Esophagus squamous epithelium (tissue), 5 donors: ENCODE results near the gene FAIM. TPM values are rescaled to one million over a fixed set of nuclear protein-coding genes. Genes with fewer than 3 reads are reported as not detected.
"Not testable (repeated sequence)": the region's sequence is repeated elsewhere in the genome, so short reads cannot be mapped to it uniquely, and the experiment has no call there.

Experiments
- DNase-seq: peaks from one replicate; lab custom pipeline; 2025; lab: John Stamatoyannopoulos, UW
- H3K27ac ChIP-seq, 4 donors: fragments of 200-600 bp; sonication (generic); one replicate each; pipeline ENCODE4 v1.5.1; 2016 to 2019; ENCODE audit warnings: mild to moderate bottlenecking in 1 of 4
- H3K27me3 ChIP-seq, 4 donors: fragments of 200-600 bp; sonication (generic); 1 replicate in 3 of 4; 2 replicates in 1 of 4; pipeline versions ENCODE4 v1.5.1 to v1.6.0; 2017 to 2021; ENCODE audit warnings: antibody characterized with exemption in 1 of 4
- H3K36me3 ChIP-seq, 3 donors: fragments of 200-600 bp; sonication (generic); one replicate each; pipeline ENCODE4 v1.5.1; 2016 to 2019
- H3K4me1 ChIP-seq, 3 donors: fragments of 200-600 bp; sonication (generic); one replicate each; pipeline ENCODE4 v1.5.1; 2017 to 2019
- H3K4me3 ChIP-seq, 4 donors: fragments of 200-600 bp; sonication (generic); 1 replicate in 3 of 4; 2 replicates in 1 of 4; pipeline ENCODE4 v1.5.1; 2016 to 2019; ENCODE audit warnings: mild to moderate bottlenecking in 2 of 4, moderate library complexity in 1 of 4
- H3K9me3 ChIP-seq, 3 donors: fragments of 200-600 bp; sonication (generic); one replicate each; pipeline ENCODE4 v1.5.1; 2016 to 2019
- POLR2A ChIP-seq, 4 donors: fragments of 450-650 bp; IDR thresholded peaks; one replicate each; pipeline ENCODE4 v1.6.1; 2017; ENCODE audit warnings: antibody characterized with exemption in 4 of 4, mild to moderate bottlenecking in 4 of 4, moderate library complexity in 3 of 4
- WGBS, 2 donors: methylation state at CpG; one replicate each; pipeline ENCODE4 v1.1.5; 2018; 5-methylcytosine and 5-hydroxymethylcytosine counted together
- intact Hi-C: fragments of 100-400 bp; cut with DNase I; formaldehyde crosslinking; loops from one replicate; pipeline ENCODE4 v1.15.0; 2022
- total RNA-seq, 4 donors: library from RNA; depleted of rRNA; stranded (reverse); fragments of >200 nt; gene quantifications; one replicate each; pipeline ENCODE4 v1.1.0, GENCODE V29; 2016
- TF ChIP-seq, protein P1 (sequence below), 6 experiments: fragments of 450-650 bp in 4 of 6; fragments of 200-600 bp in 2 of 6; sonication (generic) in 2 of 6; IDR thresholded peaks; one replicate each; pipeline ENCODE4 v1.5.1; 2016 to 2019; ENCODE audit warnings: antibody characterized with exemption in 6 of 6, mild to moderate bottlenecking in 4 of 6, moderate library complexity in 4 of 6
- donor health status: DM: yes; HTN: yes; CAD: no.

Gene FAIM, protein sequence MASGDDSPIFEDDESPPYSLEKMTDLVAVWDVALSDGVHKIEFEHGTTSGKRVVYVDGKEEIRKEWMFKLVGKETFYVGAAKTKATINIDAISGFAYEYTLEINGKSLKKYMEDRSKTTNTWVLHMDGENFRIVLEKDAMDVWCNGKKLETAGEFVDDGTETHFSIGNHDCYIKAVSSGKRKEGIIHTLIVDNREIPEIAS
- total RNA-seq = 10 to 100 TPM in 2 of 4 donors, 1 to 10 TPM in 2; 8.0 to 16.0 (median 11.1) TPM

GRCh38 chr3:138608322-138609135 lies at the start of gene FAIM:
Gene FAIM, plus strand, starts transcription at chr3:138608771. Its CDS starts 10,956 bp downstream, at chr3:138619727.
- peak; percentile 6 for DNase-seq
- 9 to 10% methylated on average over 4 to 16 of the region's 68 CpGs for WGBS, 2 donors
- no peak for TF ChIP-seq POLR2A (IDR thresholded peaks at IDR 0.05)
- Histone ChIP-seq H3K4me1 (peaks cover 5 to 22% (median 9%) of the 10 kb centered on the region in 3 donors), H3K27ac (peak within 1 kb of the TSS; percentile 89 to 98 (median 96)), H3K4me3 (peak within 1 kb of the TSS; percentile 71 to 90 (median 88)), H3K27me3 (no peaks in the 10 kb centered on the region), H3K36me3 (no peaks in the 10 kb centered on the region), H3K9me3 (no peaks in the 10 kb centered on the region)
- intact Hi-C loops = loop anchor here (5.0 kb wide), 1 partner anchor 309 kb away; no protein-coding TSS in a partner anchor

DNA sequence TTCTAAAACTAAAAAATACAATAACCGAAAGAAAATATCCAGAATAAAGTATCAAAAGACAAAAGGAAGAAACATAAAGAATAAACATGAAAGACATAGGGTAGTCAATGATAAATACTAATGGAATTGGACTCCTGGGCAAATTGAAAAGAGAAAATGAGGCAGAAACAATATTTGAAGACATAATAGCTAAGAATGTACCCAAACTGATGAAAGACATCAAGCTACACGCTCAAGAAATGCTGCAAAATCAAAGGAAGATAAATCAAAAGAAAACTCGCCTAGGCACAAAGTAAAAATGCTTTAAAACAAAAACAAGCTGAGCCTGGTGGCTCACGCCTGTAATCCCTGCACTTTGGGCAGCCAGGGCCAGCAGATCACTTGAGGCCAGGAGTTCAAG lies 49.4 kb upstream of the FAIM start:
- no peaks in the 10 kb centered on the region for H3K27me3 ChIP-seq
- 71 to 76% methylated on average over 4 of the region's 4 CpGs for WGBS, 2 donors
- no peak for DNase-seq
- no peak overlapping the region for H3K4me3 ChIP-seq
- intact Hi-C loops = no loop called here
- no peaks in the 10 kb centered on the region for H3K4me1 ChIP-seq
- TF ChIP-seq, protein P1, sequence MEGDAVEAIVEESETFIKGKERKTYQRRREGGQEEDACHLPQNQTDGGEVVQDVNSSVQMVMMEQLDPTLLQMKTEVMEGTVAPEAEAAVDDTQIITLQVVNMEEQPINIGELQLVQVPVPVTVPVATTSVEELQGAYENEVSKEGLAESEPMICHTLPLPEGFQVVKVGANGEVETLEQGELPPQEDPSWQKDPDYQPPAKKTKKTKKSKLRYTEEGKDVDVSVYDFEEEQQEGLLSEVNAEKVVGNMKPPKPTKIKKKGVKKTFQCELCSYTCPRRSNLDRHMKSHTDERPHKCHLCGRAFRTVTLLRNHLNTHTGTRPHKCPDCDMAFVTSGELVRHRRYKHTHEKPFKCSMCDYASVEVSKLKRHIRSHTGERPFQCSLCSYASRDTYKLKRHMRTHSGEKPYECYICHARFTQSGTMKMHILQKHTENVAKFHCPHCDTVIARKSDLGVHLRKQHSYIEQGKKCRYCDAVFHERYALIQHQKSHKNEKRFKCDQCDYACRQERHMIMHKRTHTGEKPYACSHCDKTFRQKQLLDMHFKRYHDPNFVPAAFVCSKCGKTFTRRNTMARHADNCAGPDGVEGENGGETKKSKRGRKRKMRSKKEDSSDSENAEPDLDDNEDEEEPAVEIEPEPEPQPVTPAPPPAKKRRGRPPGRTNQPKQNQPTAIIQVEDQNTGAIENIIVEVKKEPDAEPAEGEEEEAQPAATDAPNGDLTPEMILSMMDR (IDR thresholded peaks at IDR 0.05) = no peak
- TF ChIP-seq POLR2A (IDR thresholded peaks at IDR 0.05) = no peak
- no peak overlapping the region for H3K27ac ChIP-seq
- H3K36me3 ChIP-seq = peaks cover 0 to 67% (median 6%) of the 10 kb centered on the region in 3 donors
- H3K9me3 ChIP-seq = peaks cover 0 to 47% (median 0%) of the 10 kb centered on the region in 3 donors

DNA sequence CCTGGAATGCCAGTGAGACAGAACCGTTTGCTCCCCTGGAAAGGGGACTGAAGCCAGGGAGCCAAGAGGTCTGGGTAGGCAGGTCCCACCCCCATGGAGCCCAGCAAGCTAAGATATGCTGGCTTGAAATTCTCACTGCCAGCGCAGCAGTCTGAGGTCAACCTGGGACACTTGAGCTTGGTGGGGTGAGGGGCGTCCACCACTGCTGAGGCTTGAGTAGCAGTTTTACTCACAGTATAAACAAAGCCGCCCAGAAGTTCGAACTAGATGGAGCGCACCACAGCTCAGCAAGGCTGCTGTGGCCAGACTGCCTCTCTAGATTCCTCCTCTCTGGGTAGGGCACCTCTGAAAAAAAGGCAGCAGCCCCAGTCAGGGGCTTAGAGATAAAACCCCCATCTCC lies 48.1 kb upstream of the FAIM start:
- H3K4me1 ChIP-seq = no peaks in the 10 kb centered on the region
- WGBS, 2 donors = 80% methylated on average over 1 of the region's 6 CpGs; no CpG with 5 or more reads in 1 of the 2 donors
- H3K9me3 ChIP-seq = peaks cover 0 to 47% (median 0%) of the 10 kb centered on the region in 3 donors
- peaks cover 0 to 60% (median 6%) of the 10 kb centered on the region in 3 donors for H3K36me3 ChIP-seq
- H3K27me3 ChIP-seq = no peaks in the 10 kb centered on the region
- no peak for TF ChIP-seq POLR2A (IDR thresholded peaks at IDR 0.05)
- TF ChIP-seq, protein P1 (IDR thresholded peaks at IDR 0.05) = no peak
- H3K4me3 ChIP-seq = no peak overlapping the region
- no peak for DNase-seq
- no peak overlapping the region for H3K27ac ChIP-seq
- intact Hi-C loops = no loop called here

GRCh38 chr3:138562902-138563301 lies 45.7 kb upstream of the FAIM start:
- WGBS, 2 donors = 90 to 100% methylated on average over 1 of the region's 1 CpG
- H3K27ac ChIP-seq, intact Hi-C loops: not testable (repeated sequence)

DNA sequence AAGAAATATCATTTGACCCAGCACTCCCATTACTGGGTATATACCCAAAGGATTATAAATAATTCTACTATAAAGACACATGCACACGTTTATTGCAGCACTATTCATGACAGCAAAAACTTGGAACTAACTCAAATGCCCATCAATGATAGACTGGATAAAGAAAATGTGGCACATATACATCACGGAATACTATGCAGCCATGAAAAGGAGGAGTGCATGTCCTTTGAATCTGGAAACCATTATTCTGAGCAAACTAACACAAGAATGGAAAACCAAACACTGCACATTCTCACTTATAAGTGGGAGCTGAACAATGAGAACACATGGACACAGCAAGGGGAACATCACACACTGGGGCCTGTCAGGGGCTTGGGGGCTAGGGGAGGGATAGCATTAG lies 42.3 kb upstream of the FAIM start:
- intact Hi-C loops, DNase-seq, H3K27me3 ChIP-seq, H3K27ac ChIP-seq, H3K4me1 ChIP-seq, H3K4me3 ChIP-seq, H3K9me3 ChIP-seq: not testable (repeated sequence)
- WGBS, 2 donors = 69 to 81% methylated on average over 2 of the region's 2 CpGs
- peaks cover 0 to 60% (median 0%) of the 10 kb centered on the region in 3 donors for H3K36me3 ChIP-seq

More at GRCh38 chr3:138562902-138563301, 45.7 kb upstream of the FAIM start:
- Histone ChIP-seq H3K9me3 (peaks cover 0 to 33% (median 0%) of the 10 kb centered on the region in 3 donors), H3K36me3 (peaks cover 0 to 62% (median 6%) of the 10 kb centered on the region in 3 donors)
- not testable (repeated sequence) for DNase-seq, H3K4me1 ChIP-seq, H3K4me3 ChIP-seq, H3K27me3 ChIP-seq

DNA sequence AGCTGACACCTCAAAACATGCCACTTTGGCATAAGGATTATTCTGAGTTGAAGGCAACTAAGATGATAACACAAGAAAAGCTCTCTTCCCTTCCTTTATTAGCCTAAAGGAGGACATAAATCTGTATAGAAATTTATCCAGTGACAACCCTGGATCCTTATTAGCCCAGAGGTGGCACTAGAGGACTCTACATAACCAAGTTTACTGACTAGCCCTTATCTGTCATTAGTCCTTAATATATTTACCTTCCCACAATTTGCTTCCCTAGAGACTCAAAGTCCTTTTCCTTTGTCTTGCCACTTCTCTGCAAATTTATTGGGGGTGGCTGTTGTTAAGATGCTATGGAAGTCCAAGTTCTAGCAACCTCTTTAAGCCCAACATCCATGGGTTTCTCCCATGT lies 41.2 kb upstream of the FAIM start:
- Histone ChIP-seq H3K4me3 (no peak overlapping the region), H3K4me1 (no peaks in the 10 kb centered on the region), H3K9me3 (no peaks in the 10 kb centered on the region), H3K27me3 (no peaks in the 10 kb centered on the region), H3K36me3 (peaks cover 0 to 56% (median 0%) of the 10 kb centered on the region in 3 donors), H3K27ac (no peak overlapping the region)
- no peak for TF ChIP-seq POLR2A (IDR thresholded peaks at IDR 0.05)
- TF ChIP-seq, protein P1 (IDR thresholded peaks at IDR 0.05) = peak in 1 of 6 experiments; percentile 5
- intact Hi-C loops = no loop called here
- no peak for DNase-seq
